ENCODE results near the gene KNL1. TPM values are rescaled to one million over a fixed set of nuclear protein-coding genes. Genes with fewer than 3 reads are reported as not detected.

Gene KNL1
- total RNA-seq, 1 experiment from 2014 or later, result 27.5 TPM

GRCh38 chr15:40591389-40591788 is 2.7 kb upstream of the KNL1 start:
- TF ChIP-seq, protein P1, sequence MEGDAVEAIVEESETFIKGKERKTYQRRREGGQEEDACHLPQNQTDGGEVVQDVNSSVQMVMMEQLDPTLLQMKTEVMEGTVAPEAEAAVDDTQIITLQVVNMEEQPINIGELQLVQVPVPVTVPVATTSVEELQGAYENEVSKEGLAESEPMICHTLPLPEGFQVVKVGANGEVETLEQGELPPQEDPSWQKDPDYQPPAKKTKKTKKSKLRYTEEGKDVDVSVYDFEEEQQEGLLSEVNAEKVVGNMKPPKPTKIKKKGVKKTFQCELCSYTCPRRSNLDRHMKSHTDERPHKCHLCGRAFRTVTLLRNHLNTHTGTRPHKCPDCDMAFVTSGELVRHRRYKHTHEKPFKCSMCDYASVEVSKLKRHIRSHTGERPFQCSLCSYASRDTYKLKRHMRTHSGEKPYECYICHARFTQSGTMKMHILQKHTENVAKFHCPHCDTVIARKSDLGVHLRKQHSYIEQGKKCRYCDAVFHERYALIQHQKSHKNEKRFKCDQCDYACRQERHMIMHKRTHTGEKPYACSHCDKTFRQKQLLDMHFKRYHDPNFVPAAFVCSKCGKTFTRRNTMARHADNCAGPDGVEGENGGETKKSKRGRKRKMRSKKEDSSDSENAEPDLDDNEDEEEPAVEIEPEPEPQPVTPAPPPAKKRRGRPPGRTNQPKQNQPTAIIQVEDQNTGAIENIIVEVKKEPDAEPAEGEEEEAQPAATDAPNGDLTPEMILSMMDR (conservative IDR thresholded peaks at IDR 0.05), result no peak
- TF ChIP-seq EZH2 (IDR thresholded peaks at IDR 0.05; ENCODE audit: low read depth), result no peak
- Histone ChIP-seq H3K27me3 (ENCODE audit: insufficient read depth, low read depth) (no peaks in the 10 kb centered on the region), H3K4me3 (no peak overlapping the region), H3K36me3 (ENCODE audit: low read depth) (no peaks in the 10 kb centered on the region), H3K9me3 (ENCODE audit: insufficient read depth, low read depth) (no peaks in the 10 kb centered on the region), H3K4me2 (no peak overlapping the region), H2AFZ (no peak overlapping the region), H3K27ac (no peak overlapping the region), H3F3A (ENCODE audit: insufficient read depth, low read depth) (peaks cover 9% of the 10 kb centered on the region; the same call in 1 of the 2 replicates), H4K20me1 (ENCODE audit: insufficient read depth) (no peaks in the 10 kb centered on the region), H3K79me2 (ENCODE audit: low read depth) (peaks cover 16% of the 10 kb centered on the region), H3K4me1 (replicated peaks; ENCODE audit: insufficient read depth) (peaks cover 8% of the 10 kb centered on the region; the same call in 1 of the 2 replicates), H3K9me2 (ENCODE audit: insufficient read depth) (no peaks in the 10 kb centered on the region)
- intact Hi-C loops (cut with micrococcal nuclease; ENCODE audit: unreplicated experiment), result loop anchor here (10.0 kb wide), 1 partner anchor 183 kb away; no protein-coding TSS in a partner anchor
- DNase-seq, result no peak
- CTCF ChIA-PET, result no interaction called here
- POLR2A ChIA-PET (ENCODE audit: unreplicated experiment), result no interaction called here
- BruUV-seq (replicated peaks), result no TSS peak

DNA sequence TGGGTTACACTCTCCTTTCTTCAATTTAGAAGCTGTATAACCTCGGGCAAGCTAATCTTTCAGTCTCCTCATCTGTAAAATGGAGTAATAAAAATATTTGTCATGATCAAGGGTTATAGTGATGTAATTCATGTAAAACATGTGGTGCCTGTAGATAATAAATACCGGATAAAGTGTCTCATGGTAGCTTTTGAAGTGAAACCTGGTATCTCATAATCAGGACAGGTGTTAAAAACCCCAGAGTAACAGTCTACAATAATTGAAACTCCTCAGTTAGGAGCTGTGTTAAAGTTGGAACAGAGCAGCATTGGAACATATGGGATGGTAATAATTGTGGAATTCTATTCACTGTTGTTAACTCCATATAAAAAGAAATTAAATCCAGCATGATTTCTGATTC is 884 bp upstream of the KNL1 start:
- Histone ChIP-seq H3K9me3 (ENCODE audit: insufficient read depth, low read depth) (no peaks in the 10 kb centered on the region), H3F3A (ENCODE audit: insufficient read depth, low read depth) (peaks cover 9% of the 10 kb centered on the region; the same call in 1 of the 2 replicates), H3K27ac (no peak overlapping the region), H3K4me3 (0 out of 2 replicates have a peak overlapping the region, but pooled peaks have one; percentile 21), H3K4me2 (peak overlapping the region; percentile 98), H4K20me1 (ENCODE audit: insufficient read depth) (no peaks in the 10 kb centered on the region), H3K4me1 (replicated peaks; ENCODE audit: insufficient read depth) (peaks cover 8% of the 10 kb centered on the region; the same call in 1 of the 2 replicates), H3K27me3 (ENCODE audit: insufficient read depth, low read depth) (no peaks in the 10 kb centered on the region), H3K36me3 (ENCODE audit: low read depth) (no peaks in the 10 kb centered on the region), H3K9me2 (ENCODE audit: insufficient read depth) (no peaks in the 10 kb centered on the region), H2AFZ (no peak overlapping the region), H3K79me2 (ENCODE audit: low read depth) (peaks cover 33% of the 10 kb centered on the region)
- POLR2A ChIA-PET (ENCODE audit: unreplicated experiment), result no interaction called here
- no TSS peak for BruUV-seq (replicated peaks)
- TF ChIP-seq EZH2 (IDR thresholded peaks at IDR 0.05; ENCODE audit: low read depth), result no peak
- TF ChIP-seq, protein P1 (conservative IDR thresholded peaks at IDR 0.05), result no peak
- no peak for DNase-seq
- CTCF ChIA-PET, result no interaction called here
- intact Hi-C loops (cut with micrococcal nuclease; ENCODE audit: unreplicated experiment), result loop anchor here (10.0 kb wide), 1 partner anchor 182 kb away; no protein-coding TSS in a partner anchor

GRCh38 chr15:40594429-40594836 is 384 bp downstream of the KNL1 start:
- ChIA-PET CTCF (interaction anchor here (1.0 kb wide), 1 partner anchor 85 kb away, joined by 8 read pairs; no protein-coding TSS in a partner anchor), POLR2A (ENCODE audit: unreplicated experiment) (interaction anchor here (0.6 kb wide), 1 partner anchor 254 kb away, joined by 4 read pairs; the partner anchor contains the start of gene CCDC9B)
- Histone ChIP-seq H3K4me1 (replicated peaks; ENCODE audit: insufficient read depth) (peaks cover 8% of the 10 kb centered on the region; the same call in 1 of the 2 replicates), H2AFZ (peak overlapping the region; percentile 97), H3K36me3 (ENCODE audit: low read depth) (no peaks in the 10 kb centered on the region), H3K27me3 (ENCODE audit: insufficient read depth, low read depth) (no peaks in the 10 kb centered on the region), H3K9me2 (ENCODE audit: insufficient read depth) (no peaks in the 10 kb centered on the region), H3K27ac (peak overlapping the region; percentile 88), H3K4me3 (peak overlapping the region; percentile 93), H3K79me2 (ENCODE audit: low read depth) (peaks cover 44% of the 10 kb centered on the region), H3K4me2 (peak overlapping the region; percentile 98), H3K9me3 (ENCODE audit: insufficient read depth, low read depth) (no peaks in the 10 kb centered on the region), H3F3A (ENCODE audit: insufficient read depth, low read depth) (peaks cover 7% of the 10 kb centered on the region; the same call in 1 of the 2 replicates), H4K20me1 (ENCODE audit: insufficient read depth) (no peaks in the 10 kb centered on the region)
- TSS peak; percentile 74 for BruUV-seq (replicated peaks)
- TF ChIP-seq, protein P1 (conservative IDR thresholded peaks at IDR 0.05), result no peak
- TF ChIP-seq EZH2 (IDR thresholded peaks at IDR 0.05; ENCODE audit: low read depth), result no peak
- DNase-seq, result peak; percentile 37 to 63
- intact Hi-C loops (cut with micrococcal nuclease; ENCODE audit: unreplicated experiment), result loop anchor here (10.0 kb wide), 1 partner anchor 180 kb away; no protein-coding TSS in a partner anchor

All from PC-9 (cell line).